Endothelial cell (in vitro differentiated cells): ENCODE measurements around the gene TRAM2. TPM values are rescaled to one million over a fixed set of nuclear protein-coding genes. Genes with fewer than 3 reads are reported as not detected.
A peak's percentile ranks its signal among the peaks of the same experiment; 100 is the strongest.

Experiments
- DNase-seq: peaks from one replicate; pipeline ENCODE4 v3.0.0; 2021; ENCODE audit warnings: low spot score
- H3K27ac Mint-ChIP-seq: one replicate; pipeline ENCODE4 v1.8.0; 2021; ENCODE audit warnings: mixed read lengths, inconsistent platforms; ENCODE audit not compliant: unreplicated experiment
- H3K27me3 Mint-ChIP-seq: one replicate; pipeline ENCODE4 v1.8.0; 2021; ENCODE audit warnings: mild to moderate bottlenecking, moderate library complexity, mixed read lengths, inconsistent platforms; ENCODE audit not compliant: unreplicated experiment
- H3K36me3 Mint-ChIP-seq: one replicate; pipeline ENCODE4 v1.8.0; 2021; ENCODE audit warnings: mild to moderate bottlenecking, low read depth, mixed read lengths, inconsistent platforms; ENCODE audit not compliant: unreplicated experiment
- H3K4me1 Mint-ChIP-seq: one replicate; pipeline ENCODE4 v1.8.0; 2021; ENCODE audit warnings: mild to moderate bottlenecking, mixed read lengths, inconsistent platforms; ENCODE audit not compliant: unreplicated experiment
- H3K4me3 Mint-ChIP-seq: one replicate; pipeline ENCODE4 v1.8.0; 2021; ENCODE audit warnings: mild to moderate bottlenecking, mixed read lengths, inconsistent platforms; ENCODE audit not compliant: unreplicated experiment
- H3K9me3 Mint-ChIP-seq: one replicate; pipeline ENCODE4 v1.8.0; 2021; ENCODE audit warnings: mixed read lengths, inconsistent platforms; ENCODE audit not compliant: unreplicated experiment
- total RNA-seq: library from RNA; stranded (reverse); fragmentation: NEBNext Ultra II Directional; extraction: Animal tissue kit (Norgen Biotek cat#: 25700); gene quantifications from one replicate; pipeline ENCODE4 v1.2.1, GENCODE V29; 2021; ENCODE audit not compliant: unreplicated experiment
- TF ChIP-seq, protein P1 (sequence below): fragments of 200-600 bp; sonication (generic); IDR thresholded peaks from one replicate; pipeline ENCODE4 v1.5.0; 2021; ENCODE audit warnings: antibody characterized with exemption; ENCODE audit not compliant: unreplicated experiment

Gene TRAM2
- total RNA-seq, 1 donor from 2014 or later = 29.4 TPM

DNA sequence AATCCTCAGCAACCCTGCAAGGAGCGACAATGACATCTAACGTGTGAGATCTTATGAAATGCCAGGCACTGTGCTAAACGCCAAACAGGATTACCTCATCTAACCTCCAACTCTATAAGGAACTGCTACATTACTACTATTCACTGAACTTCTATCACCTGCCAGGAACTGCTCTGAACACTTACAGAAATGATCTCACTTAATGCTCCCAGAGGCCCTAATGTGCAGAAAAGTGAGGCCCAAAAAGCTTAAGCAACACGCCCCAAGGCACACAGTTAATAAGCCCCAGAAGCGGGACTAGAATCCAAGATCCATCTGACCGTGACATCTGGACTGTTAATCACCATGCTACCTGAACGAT lies 28.5 kb downstream of the TRAM2 start:
- peaks cover 83% of the 10 kb centered on the region for H3K4me1 Mint-ChIP-seq
- DNase-seq = no peak
- H3K27me3 Mint-ChIP-seq = peaks cover 13% of the 10 kb centered on the region
- H3K36me3 Mint-ChIP-seq = peaks cover 20% of the 10 kb centered on the region
- peak overlapping the region; percentile 32 for H3K27ac Mint-ChIP-seq
- no peaks in the 10 kb centered on the region for H3K9me3 Mint-ChIP-seq
- no peak overlapping the region for H3K4me3 Mint-ChIP-seq
- TF ChIP-seq, protein P1, sequence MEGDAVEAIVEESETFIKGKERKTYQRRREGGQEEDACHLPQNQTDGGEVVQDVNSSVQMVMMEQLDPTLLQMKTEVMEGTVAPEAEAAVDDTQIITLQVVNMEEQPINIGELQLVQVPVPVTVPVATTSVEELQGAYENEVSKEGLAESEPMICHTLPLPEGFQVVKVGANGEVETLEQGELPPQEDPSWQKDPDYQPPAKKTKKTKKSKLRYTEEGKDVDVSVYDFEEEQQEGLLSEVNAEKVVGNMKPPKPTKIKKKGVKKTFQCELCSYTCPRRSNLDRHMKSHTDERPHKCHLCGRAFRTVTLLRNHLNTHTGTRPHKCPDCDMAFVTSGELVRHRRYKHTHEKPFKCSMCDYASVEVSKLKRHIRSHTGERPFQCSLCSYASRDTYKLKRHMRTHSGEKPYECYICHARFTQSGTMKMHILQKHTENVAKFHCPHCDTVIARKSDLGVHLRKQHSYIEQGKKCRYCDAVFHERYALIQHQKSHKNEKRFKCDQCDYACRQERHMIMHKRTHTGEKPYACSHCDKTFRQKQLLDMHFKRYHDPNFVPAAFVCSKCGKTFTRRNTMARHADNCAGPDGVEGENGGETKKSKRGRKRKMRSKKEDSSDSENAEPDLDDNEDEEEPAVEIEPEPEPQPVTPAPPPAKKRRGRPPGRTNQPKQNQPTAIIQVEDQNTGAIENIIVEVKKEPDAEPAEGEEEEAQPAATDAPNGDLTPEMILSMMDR = no peak

DNA sequence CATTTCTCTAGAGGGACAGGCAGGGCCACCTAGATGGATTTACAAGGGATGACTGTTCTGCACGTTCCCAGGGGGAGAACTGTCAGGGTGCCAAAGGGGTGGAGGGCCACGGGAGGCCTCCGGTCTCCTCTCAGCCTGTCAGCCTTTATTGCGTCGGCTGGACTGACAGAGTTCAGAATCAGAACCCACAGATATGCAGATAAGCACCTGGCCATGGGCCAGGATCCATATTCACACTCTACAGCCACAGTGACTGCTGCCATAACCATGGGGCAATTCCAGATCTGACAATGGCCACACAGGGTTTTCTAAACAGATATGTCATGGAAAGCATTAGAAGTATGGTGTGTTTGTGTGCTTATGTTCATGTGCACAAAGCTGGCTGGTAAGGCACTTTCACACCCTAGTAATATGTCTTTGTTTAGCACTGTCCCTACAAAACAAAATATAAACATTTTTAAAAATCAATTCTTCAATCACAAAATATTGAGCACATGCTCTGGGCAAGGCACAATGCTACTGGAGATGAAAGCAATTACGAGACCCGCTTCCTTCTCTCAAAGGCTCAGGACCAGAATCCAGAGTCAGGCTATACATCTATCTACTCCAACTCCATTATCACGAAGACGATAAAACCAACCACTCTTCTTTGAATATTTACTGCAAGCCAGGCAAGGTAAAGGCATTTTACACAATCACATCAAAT lies 29.1 kb downstream of the TRAM2 start:
- Mint-ChIP-seq H3K9me3 (no peaks in the 10 kb centered on the region), H3K27ac (peak overlapping the region; percentile 32), H3K4me1 (peaks cover 81% of the 10 kb centered on the region), H3K36me3 (peaks cover 20% of the 10 kb centered on the region), H3K27me3 (peaks cover 13% of the 10 kb centered on the region), H3K4me3 (no peak overlapping the region)
- TF ChIP-seq, protein P1 = no peak
- no peak for DNase-seq

DNA sequence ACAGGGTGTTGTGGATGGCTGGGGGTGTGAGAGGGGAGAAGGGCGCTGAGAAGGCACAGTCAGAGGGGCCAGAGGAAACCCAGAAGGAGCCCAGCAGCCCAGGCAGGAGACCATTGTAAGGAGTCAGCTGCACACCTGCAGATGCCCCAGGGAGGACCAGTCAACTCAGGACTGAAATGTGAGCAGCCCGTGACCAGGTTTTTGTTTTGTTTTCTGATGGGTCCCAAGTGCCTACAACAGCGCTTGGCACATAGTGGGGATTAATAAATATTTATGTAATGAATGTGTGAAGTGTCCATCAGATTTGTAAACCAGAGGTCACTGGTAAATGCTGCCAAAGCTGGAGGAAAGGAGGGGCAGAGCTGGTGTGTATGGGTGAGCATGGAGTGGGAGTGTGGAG lies 30.2 kb downstream of the TRAM2 start:
- Mint-ChIP-seq H3K27ac (no peak overlapping the region), H3K36me3 (peaks cover 16% of the 10 kb centered on the region), H3K9me3 (no peaks in the 10 kb centered on the region), H3K4me1 (peaks cover 70% of the 10 kb centered on the region), H3K4me3 (peak overlapping the region; percentile 34), H3K27me3 (peaks cover 13% of the 10 kb centered on the region)
- TF ChIP-seq, protein P1 = no peak
- DNase-seq = no peak

DNA sequence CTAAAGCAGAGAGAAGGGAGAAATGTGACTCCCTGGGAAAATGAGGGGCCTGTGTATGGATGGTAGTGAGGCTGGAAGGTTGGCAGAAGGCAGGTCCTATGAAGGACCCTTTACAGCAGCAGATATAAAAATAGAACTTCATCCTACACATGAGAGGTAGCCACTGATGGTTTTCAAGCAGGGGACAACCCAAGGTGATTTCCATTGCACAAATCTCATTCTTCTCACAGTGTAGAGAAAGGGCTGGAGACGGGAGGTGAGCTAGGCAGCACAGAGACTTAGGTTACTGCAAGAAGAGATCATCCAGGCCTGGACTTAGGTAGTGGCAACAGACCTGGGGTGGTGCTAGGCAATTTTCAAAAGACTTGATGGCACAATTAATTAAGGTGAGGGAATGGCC lies 30.7 kb downstream of the TRAM2 start:
- Mint-ChIP-seq H3K4me3 (peak overlapping the region; percentile 34), H3K36me3 (peaks cover 14% of the 10 kb centered on the region), H3K27ac (peak overlapping the region; percentile 68), H3K9me3 (no peaks in the 10 kb centered on the region), H3K4me1 (peaks cover 65% of the 10 kb centered on the region), H3K27me3 (peaks cover 13% of the 10 kb centered on the region)
- no peak for DNase-seq
- TF ChIP-seq, protein P1 = no peak

DNA sequence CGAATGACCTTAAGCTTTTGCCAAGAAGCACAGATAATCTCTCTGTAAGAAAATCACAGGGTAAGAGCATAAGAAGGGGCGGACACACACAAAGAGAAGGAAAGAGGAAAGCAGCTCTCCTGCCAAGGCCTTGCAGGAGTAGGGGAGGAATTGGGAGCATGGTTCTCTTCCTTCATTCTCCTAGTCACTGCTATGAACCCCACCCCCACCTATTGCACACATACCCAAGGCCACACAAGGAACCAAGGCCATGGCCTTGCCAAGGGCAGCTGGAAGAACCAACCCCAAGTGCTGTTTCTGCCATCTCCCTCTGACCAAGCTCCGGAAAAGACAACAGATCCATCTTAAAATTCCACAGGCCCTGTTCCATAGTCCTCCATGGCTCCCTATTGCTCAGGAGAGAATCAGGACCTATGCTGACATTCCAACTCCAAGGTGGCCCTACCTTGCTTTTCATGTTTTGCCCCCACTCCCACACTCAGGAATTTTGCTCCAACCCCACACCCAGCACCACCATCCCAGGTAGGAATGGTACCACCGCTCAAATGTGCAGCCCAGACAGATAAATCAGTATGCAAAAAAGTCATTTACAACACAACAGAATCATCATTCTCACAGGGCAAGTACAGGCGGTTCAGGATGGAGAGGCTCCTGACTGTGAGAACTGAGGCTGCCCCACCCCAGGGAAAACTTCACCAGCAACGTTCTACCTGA lies 31.3 kb downstream of the TRAM2 start:
- H3K27me3 Mint-ChIP-seq = peaks cover 13% of the 10 kb centered on the region
- DNase-seq = no peak
- peak overlapping the region; percentile 68 for H3K27ac Mint-ChIP-seq
- H3K36me3 Mint-ChIP-seq = peaks cover 14% of the 10 kb centered on the region
- no peaks in the 10 kb centered on the region for H3K9me3 Mint-ChIP-seq
- peaks cover 61% of the 10 kb centered on the region for H3K4me1 Mint-ChIP-seq
- TF ChIP-seq, protein P1 = no peak
- peak overlapping the region; percentile 54 for H3K4me3 Mint-ChIP-seq
